K562 (cell line): ENCODE data around the gene PIGM. TPM values are rescaled to one million over a fixed set of nuclear protein-coding genes. Genes with fewer than 3 reads are reported as not detected.

Source experiments
- ASH1L ChIP-seq: fragments of 450-650 bp; IDR thresholded peaks from 2 replicates; pipeline ENCODE4 v1.6.1; 2018; ENCODE audit warnings: borderline replicate concordance, mild to moderate bottlenecking, low read depth; ENCODE audit not compliant: partially characterized antibody
- CBX3 ChIP-seq, 2 experiments: IDR thresholded peaks; 1 replicate in 1 of 2; 2 replicates in 1 of 2; pipeline ENCODE4 v1.6.1; 2012; ENCODE audit warnings: inconsistent platforms in 2 of 2, low read length in 2 of 2, borderline replicate concordance in 1 of 2, control low read depth in 1 of 2
- HOXB6 ChIP-seq: fragments of 250-450 bp; sonication (Bioruptor Pico); IDR thresholded peaks from 2 replicates; pipeline ENCODE4 v1.5.1; 2022; ENCODE audit warnings: mild to moderate bottlenecking, borderline replicate concordance
- NUFIP1 ChIP-seq: fragments of 450-650 bp; IDR thresholded peaks from 2 replicates; pipeline ENCODE4 v1.6.1; 2018; ENCODE audit not compliant: partially characterized antibody
- RFX5 ChIP-seq: IDR thresholded peaks from 2 replicates; pipeline ENCODE4 v1.6.1; 2011; ENCODE audit warnings: low read depth, mild to moderate bottlenecking, improper control_type of control experiment, low read length
- WHSC1 ChIP-seq: IDR thresholded peaks from one replicate; pipeline ENCODE4 v1.6.1; 2012; ENCODE audit warnings: low read length, control low read depth, inconsistent platforms
- ZC3H8 ChIP-seq: fragments of 450-650 bp; IDR thresholded peaks from 2 replicates; pipeline ENCODE4 v1.6.1; 2017
- polyA plus RNA-seq, 8 experiments: library from polyadenylated mRNA; depleted of rRNA in 4 of 8; stranded (reverse) in 5 of 8; unstranded in 3 of 8; fragments of >200 nt; fragmentation: Nextera tagmentation in 2 of 8; fragmentation: Illumina TruSeq in 1 of 8; extraction: Ambion mirVana in 2 of 8; extraction: Trizol in 1 of 8; gene quantifications; 2 replicates each; pipeline versions ENCODE4 v1.2.1 to v1.2.3, GENCODE V29; 2011 to 2014; ENCODE audit warnings: inconsistent platforms in 1 of 8, missing spikeins in 1 of 8
- total RNA-seq, 7 experiments: library from RNA; depleted of rRNA in 6 of 7; stranded (reverse); fragments of >200 nt in 6 of 7; fragmentation: Illumina TruSeq in 2 of 7; extraction: Trizol in 2 of 7; gene quantifications; 2 replicates each; pipeline versions ENCODE4 v1.2.1 to v1.2.3, GENCODE V29; 2011 to 2021; ENCODE audit warnings: low replicate concordance in 1 of 7
- TF ChIP-seq, protein P1 (sequence below): fragments of 450-650 bp; formaldehyde crosslinking; IDR thresholded peaks from 2 replicates; pipeline ENCODE4 v1.4.0; 2020; ENCODE audit warnings: mild to moderate bottlenecking
- TF ChIP-seq, protein P2 (sequence below): fragments of 200-600 bp; sonication (generic); IDR thresholded peaks from one replicate; pipeline ENCODE4 v1.6.1; 2012; ENCODE audit warnings: mild to moderate bottlenecking, low read depth, low read length, inconsistent platforms
- TF ChIP-seq, protein P3 (sequence below): fragments of 450-650 bp; IDR thresholded peaks from 2 replicates; pipeline ENCODE4 v1.6.1; 2016; ENCODE audit warnings: missing biosample characterization, missing genetic modification characterization
- TF ChIP-seq, protein P4 (sequence below): fragments of 250-450 bp; sonication (Bioruptor Pico); IDR thresholded peaks from 2 replicates; pipeline ENCODE4 v1.5.0; 2022; ENCODE audit warnings: mild to moderate bottlenecking

PIGM gene
- total and polyA plus RNA-seq, 9 of the 15 experiments (the other 6 are each of a cell fraction or from before 2014, with no cell fraction given): 2.6 to 6.7 (median 4.3) TPM

DNA sequence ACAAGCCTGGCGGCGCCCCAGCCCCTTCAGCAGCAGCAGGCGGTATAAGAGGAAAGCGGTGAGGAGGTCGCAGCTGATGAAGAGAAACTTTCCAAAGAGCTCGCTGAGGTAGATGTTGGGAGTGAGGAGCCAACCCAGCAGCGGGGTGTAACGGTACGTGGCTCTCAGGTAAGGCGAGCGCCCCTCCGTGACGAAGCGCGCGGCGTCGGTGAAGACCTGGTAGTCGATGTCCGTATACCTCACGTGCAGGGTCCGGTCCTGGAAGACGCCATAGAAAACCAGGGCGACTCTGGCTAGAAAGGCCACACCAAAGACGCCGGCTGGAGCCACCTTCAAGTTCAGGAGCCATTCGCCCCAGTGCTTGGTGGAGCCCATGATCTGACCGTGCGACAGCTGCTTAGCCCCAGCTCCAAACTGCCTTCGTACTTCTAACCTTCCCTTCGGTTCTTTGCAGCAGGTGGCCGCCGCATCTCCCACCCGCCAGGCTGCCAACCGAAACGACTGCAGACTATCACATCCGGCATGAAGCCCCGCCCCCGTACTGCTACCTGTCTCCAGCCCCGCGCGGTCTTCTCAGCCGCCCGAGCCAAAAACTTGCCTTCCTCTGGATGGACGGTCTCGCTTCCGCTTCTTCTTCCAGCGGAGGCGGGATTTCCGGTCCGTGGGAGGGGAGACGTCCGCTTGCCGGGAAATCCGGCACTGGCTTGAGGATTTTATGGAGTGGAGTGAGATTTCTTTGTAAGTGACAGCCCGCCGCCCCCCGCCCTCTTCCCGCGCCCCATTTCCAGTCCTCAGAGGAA, at the start of gene PIGM (continued):
- TF ChIP-seq, protein P1, sequence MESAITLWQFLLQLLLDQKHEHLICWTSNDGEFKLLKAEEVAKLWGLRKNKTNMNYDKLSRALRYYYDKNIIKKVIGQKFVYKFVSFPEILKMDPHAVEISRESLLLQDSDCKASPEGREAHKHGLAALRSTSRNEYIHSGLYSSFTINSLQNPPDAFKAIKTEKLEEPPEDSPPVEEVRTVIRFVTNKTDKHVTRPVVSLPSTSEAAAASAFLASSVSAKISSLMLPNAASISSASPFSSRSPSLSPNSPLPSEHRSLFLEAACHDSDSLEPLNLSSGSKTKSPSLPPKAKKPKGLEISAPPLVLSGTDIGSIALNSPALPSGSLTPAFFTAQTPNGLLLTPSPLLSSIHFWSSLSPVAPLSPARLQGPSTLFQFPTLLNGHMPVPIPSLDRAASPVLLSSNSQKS: no peak
- TF ChIP-seq, protein P2, sequence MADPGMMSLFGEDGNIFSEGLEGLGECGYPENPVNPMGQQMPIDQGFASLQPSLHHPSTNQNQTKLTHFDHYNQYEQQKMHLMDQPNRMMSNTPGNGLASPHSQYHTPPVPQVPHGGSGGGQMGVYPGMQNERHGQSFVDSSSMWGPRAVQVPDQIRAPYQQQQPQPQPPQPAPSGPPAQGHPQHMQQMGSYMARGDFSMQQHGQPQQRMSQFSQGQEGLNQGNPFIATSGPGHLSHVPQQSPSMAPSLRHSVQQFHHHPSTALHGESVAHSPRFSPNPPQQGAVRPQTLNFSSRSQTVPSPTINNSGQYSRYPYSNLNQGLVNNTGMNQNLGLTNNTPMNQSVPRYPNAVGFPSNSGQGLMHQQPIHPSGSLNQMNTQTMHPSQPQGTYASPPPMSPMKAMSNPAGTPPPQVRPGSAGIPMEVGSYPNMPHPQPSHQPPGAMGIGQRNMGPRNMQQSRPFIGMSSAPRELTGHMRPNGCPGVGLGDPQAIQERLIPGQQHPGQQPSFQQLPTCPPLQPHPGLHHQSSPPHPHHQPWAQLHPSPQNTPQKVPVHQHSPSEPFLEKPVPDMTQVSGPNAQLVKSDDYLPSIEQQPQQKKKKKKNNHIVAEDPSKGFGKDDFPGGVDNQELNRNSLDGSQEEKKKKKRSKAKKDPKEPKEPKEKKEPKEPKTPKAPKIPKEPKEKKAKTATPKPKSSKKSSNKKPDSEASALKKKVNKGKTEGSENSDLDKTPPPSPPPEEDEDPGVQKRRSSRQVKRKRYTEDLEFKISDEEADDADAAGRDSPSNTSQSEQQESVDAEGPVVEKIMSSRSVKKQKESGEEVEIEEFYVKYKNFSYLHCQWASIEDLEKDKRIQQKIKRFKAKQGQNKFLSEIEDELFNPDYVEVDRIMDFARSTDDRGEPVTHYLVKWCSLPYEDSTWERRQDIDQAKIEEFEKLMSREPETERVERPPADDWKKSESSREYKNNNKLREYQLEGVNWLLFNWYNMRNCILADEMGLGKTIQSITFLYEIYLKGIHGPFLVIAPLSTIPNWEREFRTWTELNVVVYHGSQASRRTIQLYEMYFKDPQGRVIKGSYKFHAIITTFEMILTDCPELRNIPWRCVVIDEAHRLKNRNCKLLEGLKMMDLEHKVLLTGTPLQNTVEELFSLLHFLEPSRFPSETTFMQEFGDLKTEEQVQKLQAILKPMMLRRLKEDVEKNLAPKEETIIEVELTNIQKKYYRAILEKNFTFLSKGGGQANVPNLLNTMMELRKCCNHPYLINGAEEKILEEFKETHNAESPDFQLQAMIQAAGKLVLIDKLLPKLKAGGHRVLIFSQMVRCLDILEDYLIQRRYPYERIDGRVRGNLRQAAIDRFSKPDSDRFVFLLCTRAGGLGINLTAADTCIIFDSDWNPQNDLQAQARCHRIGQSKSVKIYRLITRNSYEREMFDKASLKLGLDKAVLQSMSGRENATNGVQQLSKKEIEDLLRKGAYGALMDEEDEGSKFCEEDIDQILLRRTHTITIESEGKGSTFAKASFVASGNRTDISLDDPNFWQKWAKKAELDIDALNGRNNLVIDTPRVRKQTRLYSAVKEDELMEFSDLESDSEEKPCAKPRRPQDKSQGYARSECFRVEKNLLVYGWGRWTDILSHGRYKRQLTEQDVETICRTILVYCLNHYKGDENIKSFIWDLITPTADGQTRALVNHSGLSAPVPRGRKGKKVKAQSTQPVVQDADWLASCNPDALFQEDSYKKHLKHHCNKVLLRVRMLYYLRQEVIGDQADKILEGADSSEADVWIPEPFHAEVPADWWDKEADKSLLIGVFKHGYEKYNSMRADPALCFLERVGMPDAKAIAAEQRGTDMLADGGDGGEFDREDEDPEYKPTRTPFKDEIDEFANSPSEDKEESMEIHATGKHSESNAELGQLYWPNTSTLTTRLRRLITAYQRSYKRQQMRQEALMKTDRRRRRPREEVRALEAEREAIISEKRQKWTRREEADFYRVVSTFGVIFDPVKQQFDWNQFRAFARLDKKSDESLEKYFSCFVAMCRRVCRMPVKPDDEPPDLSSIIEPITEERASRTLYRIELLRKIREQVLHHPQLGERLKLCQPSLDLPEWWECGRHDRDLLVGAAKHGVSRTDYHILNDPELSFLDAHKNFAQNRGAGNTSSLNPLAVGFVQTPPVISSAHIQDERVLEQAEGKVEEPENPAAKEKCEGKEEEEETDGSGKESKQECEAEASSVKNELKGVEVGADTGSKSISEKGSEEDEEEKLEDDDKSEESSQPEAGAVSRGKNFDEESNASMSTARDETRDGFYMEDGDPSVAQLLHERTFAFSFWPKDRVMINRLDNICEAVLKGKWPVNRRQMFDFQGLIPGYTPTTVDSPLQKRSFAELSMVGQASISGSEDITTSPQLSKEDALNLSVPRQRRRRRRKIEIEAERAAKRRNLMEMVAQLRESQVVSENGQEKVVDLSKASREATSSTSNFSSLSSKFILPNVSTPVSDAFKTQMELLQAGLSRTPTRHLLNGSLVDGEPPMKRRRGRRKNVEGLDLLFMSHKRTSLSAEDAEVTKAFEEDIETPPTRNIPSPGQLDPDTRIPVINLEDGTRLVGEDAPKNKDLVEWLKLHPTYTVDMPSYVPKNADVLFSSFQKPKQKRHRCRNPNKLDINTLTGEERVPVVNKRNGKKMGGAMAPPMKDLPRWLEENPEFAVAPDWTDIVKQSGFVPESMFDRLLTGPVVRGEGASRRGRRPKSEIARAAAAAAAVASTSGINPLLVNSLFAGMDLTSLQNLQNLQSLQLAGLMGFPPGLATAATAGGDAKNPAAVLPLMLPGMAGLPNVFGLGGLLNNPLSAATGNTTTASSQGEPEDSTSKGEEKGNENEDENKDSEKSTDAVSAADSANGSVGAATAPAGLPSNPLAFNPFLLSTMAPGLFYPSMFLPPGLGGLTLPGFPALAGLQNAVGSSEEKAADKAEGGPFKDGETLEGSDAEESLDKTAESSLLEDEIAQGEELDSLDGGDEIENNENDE: no peak
- TF ChIP-seq CBX3 (IDR thresholded peaks at IDR 0.05; ENCODE audit: borderline replicate concordance in 1 of 2, low read length in 2 of 2) (no peak), WHSC1 (no peak), RFX5 (no peak), NUFIP1 (no peak), ASH1L (peak; percentile 42), HOXB6 (CRISPR knock-in tag) (no peak), ZC3H8 (no peak)
- TF ChIP-seq, protein P3, sequence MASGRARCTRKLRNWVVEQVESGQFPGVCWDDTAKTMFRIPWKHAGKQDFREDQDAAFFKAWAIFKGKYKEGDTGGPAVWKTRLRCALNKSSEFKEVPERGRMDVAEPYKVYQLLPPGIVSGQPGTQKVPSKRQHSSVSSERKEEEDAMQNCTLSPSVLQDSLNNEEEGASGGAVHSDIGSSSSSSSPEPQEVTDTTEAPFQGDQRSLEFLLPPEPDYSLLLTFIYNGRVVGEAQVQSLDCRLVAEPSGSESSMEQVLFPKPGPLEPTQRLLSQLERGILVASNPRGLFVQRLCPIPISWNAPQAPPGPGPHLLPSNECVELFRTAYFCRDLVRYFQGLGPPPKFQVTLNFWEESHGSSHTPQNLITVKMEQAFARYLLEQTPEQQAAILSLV (tag): no peak
- TF ChIP-seq, protein P4, sequence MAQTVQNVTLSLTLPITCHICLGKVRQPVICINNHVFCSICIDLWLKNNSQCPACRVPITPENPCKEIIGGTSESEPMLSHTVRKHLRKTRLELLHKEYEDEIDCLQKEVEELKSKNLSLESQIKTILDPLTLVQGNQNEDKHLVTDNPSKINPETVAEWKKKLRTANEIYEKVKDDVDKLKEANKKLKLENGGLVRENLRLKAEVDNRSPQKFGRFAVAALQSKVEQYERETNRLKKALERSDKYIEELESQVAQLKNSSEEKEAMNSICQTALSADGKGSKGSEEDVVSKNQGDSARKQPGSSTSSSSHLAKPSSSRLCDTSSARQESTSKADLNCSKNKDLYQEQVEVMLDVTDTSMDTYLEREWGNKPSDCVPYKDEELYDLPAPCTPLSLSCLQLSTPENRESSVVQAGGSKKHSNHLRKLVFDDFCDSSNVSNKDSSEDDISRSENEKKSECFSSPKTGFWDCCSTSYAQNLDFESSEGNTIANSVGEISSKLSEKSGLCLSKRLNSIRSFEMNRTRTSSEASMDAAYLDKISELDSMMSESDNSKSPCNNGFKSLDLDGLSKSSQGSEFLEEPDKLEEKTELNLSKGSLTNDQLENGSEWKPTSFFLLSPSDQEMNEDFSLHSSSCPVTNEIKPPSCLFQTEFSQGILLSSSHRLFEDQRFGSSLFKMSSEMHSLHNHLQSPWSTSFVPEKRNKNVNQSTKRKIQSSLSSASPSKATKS (CRISPR knock-in tag): no peak
